ENCODE results near the gene SIAH1.

GRCh38 chr16:48330189-48330840 is 54.9 kb downstream of the SIAH1 start:
- TF ChIP-seq CTCF (IDR thresholded peaks at IDR 0.05): no peak
- no peak for TF ChIP-seq POLR2A (IDR thresholded peaks at IDR 0.05)

Measured in body of pancreas (tissue), 4 donors.